ENCODE results near the gene TM9SF4.

Gene TM9SF4

GRCh38 chr20:32142088-32142487 is 32.6 kb downstream of the TM9SF4 start:
- TF ChIP-seq CTCF (IDR thresholded peaks at IDR 0.05; ENCODE audit: low read depth, low read length, missing control alignments): no peak
- DNase-seq (ENCODE audit: low read depth): no peak
- no peak overlapping the region for H3K4me3 ChIP-seq (ENCODE audit: low read depth, low read length)

GRCh38 chr20:32142991-32143390 is 33.5 kb downstream of the TM9SF4 start:
- H3K4me3 ChIP-seq (ENCODE audit: low read depth, low read length): no peak overlapping the region
- no peak for DNase-seq (ENCODE audit: low read depth)
- TF ChIP-seq CTCF (IDR thresholded peaks at IDR 0.05; ENCODE audit: low read depth, low read length, missing control alignments): no peak

GRCh38 chr20:32144898-32145662 is 35.6 kb downstream of the TM9SF4 start:
- TF ChIP-seq CTCF (IDR thresholded peaks at IDR 0.05; ENCODE audit: low read depth, low read length, missing control alignments): no peak
- H3K4me3 ChIP-seq (ENCODE audit: low read depth, low read length): no peak overlapping the region
- no peak for DNase-seq (ENCODE audit: low read depth)

- TF ChIP-seq CTCF (IDR thresholded peaks at IDR 0.05; ENCODE audit: low read depth, low read length, missing control alignments): no peak
- no peak overlapping the region for H3K4me3 ChIP-seq (ENCODE audit: low read depth, low read length)
- no peak for DNase-seq (ENCODE audit: low read depth)
Observed at GRCh38 chr20:32149566-32150170, 40.2 kb downstream of the TM9SF4 start.

GRCh38 chr20:32150291-32150848 is 40.9 kb downstream of the TM9SF4 start:
- no peak overlapping the region for H3K4me3 ChIP-seq (ENCODE audit: low read depth, low read length)
- TF ChIP-seq CTCF (IDR thresholded peaks at IDR 0.05; ENCODE audit: low read depth, low read length, missing control alignments): no peak
- DNase-seq (ENCODE audit: low read depth): no peak

- H3K4me3 ChIP-seq (ENCODE audit: low read depth, low read length): no peak overlapping the region
- no peak for TF ChIP-seq CTCF (IDR thresholded peaks at IDR 0.05; ENCODE audit: low read depth, low read length, missing control alignments)
- DNase-seq (ENCODE audit: low read depth): no peak
Observed at GRCh38 chr20:32152421-32153155, 43.1 kb downstream of the TM9SF4 start.

Data from GM12864 (cell line).